Caco-2 (cell line): Measurements from ENCODE around the gene USO1. TPM values are rescaled to one million over a fixed set of nuclear protein-coding genes. Genes with fewer than 3 reads are reported as not detected.

Experiments used
- BruUV-seq: library from RNA; stranded (reverse); fragments of 400-500 nt; replicated peaks from 2 replicates; lab custom pipeline; 2021; lab: Mats Ljungman, UMichigan
- CTCF ChIA-PET: fragments of 300-600 bp; sonication (Branson Sonifier 250); formaldehyde crosslinking; loops from one replicate; lab custom pipeline; 2022; ENCODE audit warnings: antibody characterized with exemption; lab: Charles Lee
- POLR2A ChIA-PET: fragments of 300-600 bp; sonication (Branson Sonifier 250); formaldehyde crosslinking; loops from one replicate; lab custom pipeline; 2022; ENCODE audit warnings: antibody characterized with exemption; lab: Charles Lee
- DNase-seq, 2 experiments: peaks; one replicate each; pipeline versions ENCODE4 v3.0.0 to v3.0.0-alpha.2; 2020 to 2022
- H3K27me3 ChIP-seq: replicated peaks from 2 replicates; pipeline ENCODE4 v1.6.0; 2011; ENCODE audit warnings: low read length; ENCODE audit not compliant: control insufficient read depth, insufficient read depth
- H3K36me3 ChIP-seq: 2 replicates; pipeline ENCODE4 v1.5.1; 2011; ENCODE audit warnings: low read length; ENCODE audit not compliant: control insufficient read depth, insufficient read depth
- H3K4me1 ChIP-seq: fragments of 250-450 bp; sonication (Bioruptor Pico); 2 replicates; pipeline ENCODE4 v1.5.1; 2020; ENCODE audit warnings: mild to moderate bottlenecking
- H3K4me3 ChIP-seq: 2 replicates; pipeline ENCODE4 v1.5.1; 2011; ENCODE audit warnings: low read depth, mild to moderate bottlenecking, control low read depth, low read length
- H3K9me3 ChIP-seq: fragments of 250-450 bp; sonication (Bioruptor Pico); 2 replicates; pipeline ENCODE4 v1.5.1; 2020; ENCODE audit warnings: mild to moderate bottlenecking, moderate library complexity
- H3K27ac Mint-ChIP-seq: one replicate; pipeline ENCODE4 v1.8.0; 2022; ENCODE audit warnings: mixed read lengths; ENCODE audit not compliant: unreplicated experiment
- H3K27me3 Mint-ChIP-seq: one replicate; pipeline ENCODE4 v1.8.0; 2022; ENCODE audit warnings: mixed read lengths; ENCODE audit not compliant: insufficient read depth, unreplicated experiment
- H3K36me3 Mint-ChIP-seq: one replicate; pipeline ENCODE4 v1.8.0; 2022; ENCODE audit warnings: mild to moderate bottlenecking, mixed read lengths; ENCODE audit not compliant: insufficient read depth, unreplicated experiment
- H3K4me1 Mint-ChIP-seq: one replicate; pipeline ENCODE4 v1.8.0; 2022; ENCODE audit warnings: low read depth, mixed read lengths; ENCODE audit not compliant: unreplicated experiment
- H3K4me3 Mint-ChIP-seq: one replicate; pipeline ENCODE4 v1.8.0; 2022; ENCODE audit warnings: mild to moderate bottlenecking, moderate library complexity, mixed read lengths; ENCODE audit not compliant: unreplicated experiment
- H3K9me3 Mint-ChIP-seq: one replicate; pipeline ENCODE4 v1.8.0; 2022; ENCODE audit warnings: mixed read lengths; ENCODE audit not compliant: unreplicated experiment
- intact Hi-C: fragments of 100-400 bp; cut with micrococcal nuclease; formaldehyde crosslinking; loops from one replicate; pipeline ENCODE4 v1.10.0; 2022; ENCODE audit not compliant: unreplicated experiment
- total RNA-seq: library from RNA; stranded (reverse); gene quantifications from 2 replicates; pipeline ENCODE4 v1.2.3, GENCODE V29; 2022
- TF ChIP-seq, protein P1 (sequence below), 2 experiments: fragments of 200-600 bp in 1 of 2; IDR thresholded peaks; 1 replicate in 1 of 2; 2 replicates in 1 of 2; pipeline versions ENCODE4 v1.5.1 to v1.8.0; 2011 to 2022; ENCODE audit warnings: antibody characterized with exemption in 1 of 2, control low read depth in 1 of 2, inconsistent platforms in 1 of 2, low read depth in 1 of 2, low read length in 1 of 2, mild to moderate bottlenecking in 1 of 2, moderate library complexity in 1 of 2; ENCODE audit not compliant: insufficient read depth in 1 of 2, severe bottlenecking in 1 of 2, unreplicated experiment in 1 of 2

Gene USO1
- total RNA-seq, 1 experiment from 2014 or later, result 59.7 TPM

DNA sequence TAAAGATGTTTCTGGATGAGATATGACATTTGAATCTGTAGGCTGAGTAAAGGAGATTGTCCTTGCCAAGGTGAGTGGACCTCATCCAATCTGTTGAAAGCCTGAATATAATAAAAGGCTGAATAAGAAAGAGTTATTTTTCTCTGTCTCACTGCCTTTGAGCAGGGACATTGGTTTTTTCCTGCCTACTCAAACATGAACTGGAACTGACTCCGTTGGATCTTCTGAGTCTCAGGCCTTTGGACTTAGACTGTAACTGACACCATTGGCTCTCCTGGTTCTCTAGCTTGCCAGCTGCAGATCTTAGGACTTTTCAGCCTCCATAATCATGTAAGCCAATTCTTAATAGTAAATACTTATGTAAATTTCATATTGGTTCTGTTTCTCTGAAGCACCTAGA, 134.3 kb downstream of the USO1 start:
- no TSS peak for BruUV-seq
- no peak overlapping the region for H3K4me3 ChIP-seq
- POLR2A ChIA-PET, result no interaction called here
- no peaks in the 10 kb centered on the region for H3K27me3 ChIP-seq
- H3K27ac Mint-ChIP-seq, result no peak overlapping the region
- H3K9me3 ChIP-seq, result no peaks in the 10 kb centered on the region
- CTCF ChIA-PET, result no interaction called here
- DNase-seq, result no peak
- intact Hi-C loops, result no loop called here
- H3K36me3 Mint-ChIP-seq, result no peaks in the 10 kb centered on the region
- H3K27me3 Mint-ChIP-seq, result no peaks in the 10 kb centered on the region
- peaks cover 4% of the 10 kb centered on the region; the same call in 1 of the 2 replicates for H3K4me1 ChIP-seq
- H3K4me1 Mint-ChIP-seq, result no peaks in the 10 kb centered on the region
- no peaks in the 10 kb centered on the region for H3K9me3 Mint-ChIP-seq
- H3K36me3 ChIP-seq, result no peaks in the 10 kb centered on the region
- no peak overlapping the region for H3K4me3 Mint-ChIP-seq
- TF ChIP-seq, protein P1, sequence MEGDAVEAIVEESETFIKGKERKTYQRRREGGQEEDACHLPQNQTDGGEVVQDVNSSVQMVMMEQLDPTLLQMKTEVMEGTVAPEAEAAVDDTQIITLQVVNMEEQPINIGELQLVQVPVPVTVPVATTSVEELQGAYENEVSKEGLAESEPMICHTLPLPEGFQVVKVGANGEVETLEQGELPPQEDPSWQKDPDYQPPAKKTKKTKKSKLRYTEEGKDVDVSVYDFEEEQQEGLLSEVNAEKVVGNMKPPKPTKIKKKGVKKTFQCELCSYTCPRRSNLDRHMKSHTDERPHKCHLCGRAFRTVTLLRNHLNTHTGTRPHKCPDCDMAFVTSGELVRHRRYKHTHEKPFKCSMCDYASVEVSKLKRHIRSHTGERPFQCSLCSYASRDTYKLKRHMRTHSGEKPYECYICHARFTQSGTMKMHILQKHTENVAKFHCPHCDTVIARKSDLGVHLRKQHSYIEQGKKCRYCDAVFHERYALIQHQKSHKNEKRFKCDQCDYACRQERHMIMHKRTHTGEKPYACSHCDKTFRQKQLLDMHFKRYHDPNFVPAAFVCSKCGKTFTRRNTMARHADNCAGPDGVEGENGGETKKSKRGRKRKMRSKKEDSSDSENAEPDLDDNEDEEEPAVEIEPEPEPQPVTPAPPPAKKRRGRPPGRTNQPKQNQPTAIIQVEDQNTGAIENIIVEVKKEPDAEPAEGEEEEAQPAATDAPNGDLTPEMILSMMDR (IDR thresholded peaks at IDR 0.05; ENCODE audit: insufficient read depth in 1 of 2, low read depth in 1 of 2, low read length in 1 of 2, severe bottlenecking in 1 of 2, unreplicated experiment in 1 of 2), result no peak

DNA sequence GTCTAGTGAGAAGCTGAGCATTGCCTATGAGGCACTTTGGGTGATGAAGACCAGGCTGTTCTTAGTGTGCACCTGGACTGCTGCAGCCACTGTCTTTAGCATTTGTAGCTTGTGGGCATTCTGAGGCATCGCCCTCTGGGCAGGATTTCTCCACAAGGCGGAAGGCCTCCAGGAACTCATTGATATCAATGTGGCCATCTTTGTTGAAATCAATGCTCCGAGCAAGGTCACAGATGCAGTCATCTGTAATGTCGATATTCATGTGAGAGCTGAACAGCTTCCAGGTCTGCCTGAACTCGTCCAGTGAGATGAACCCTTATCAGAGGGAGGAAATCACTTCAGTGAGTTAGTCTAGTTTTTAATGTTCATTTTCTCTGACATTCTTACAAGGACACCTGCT, 136.2 kb downstream of the USO1 start:
- Mint-ChIP-seq H3K27me3 (no peaks in the 10 kb centered on the region), H3K36me3 (no peaks in the 10 kb centered on the region), H3K9me3 (no peaks in the 10 kb centered on the region), H3K27ac (no peak overlapping the region), H3K4me3 (no peak overlapping the region), H3K4me1 (no peaks in the 10 kb centered on the region)
- DNase-seq, result no peak
- H3K36me3 ChIP-seq, result no peaks in the 10 kb centered on the region
- intact Hi-C loops, result no loop called here
- peaks cover 4% of the 10 kb centered on the region; the same call in 1 of the 2 replicates for H3K4me1 ChIP-seq
- H3K27me3 ChIP-seq, result no peaks in the 10 kb centered on the region
- no TSS peak for BruUV-seq
- CTCF ChIA-PET, result no interaction called here
- POLR2A ChIA-PET, result no interaction called here
- no peak overlapping the region for H3K4me3 ChIP-seq
- TF ChIP-seq, protein P1 (IDR thresholded peaks at IDR 0.05; ENCODE audit: insufficient read depth in 1 of 2, low read depth in 1 of 2, low read length in 1 of 2, severe bottlenecking in 1 of 2, unreplicated experiment in 1 of 2), result no peak
- no peaks in the 10 kb centered on the region for H3K9me3 ChIP-seq

Other genes with a start within 250 kb of the USO1 start
- gene RCHY1, start 210.2 kb upstream of the USO1 start, total RNA-seq, result 38.0 and 38.2 TPM in 2 replicates
- 11.8 and 12.3 TPM in 2 replicates for gene THAP6, start 210.1 kb upstream of the USO1 start, total RNA-seq
- not detected in 2 replicates for gene ODAPH, start 168.5 kb upstream of the USO1 start, total RNA-seq
- 1.5 and 1.9 TPM in 2 replicates for gene CDKL2, start 94.0 kb upstream of the USO1 start, total RNA-seq
- gene G3BP2, start 51.2 kb upstream of the USO1 start, total RNA-seq, result 187 TPM in 2 replicates
- not detected in 2 replicates for gene PPEF2, start 177.9 kb downstream of the USO1 start, total RNA-seq
- gene NAAA, start 216.4 kb downstream of the USO1 start, total RNA-seq, result 11.2 and 11.8 TPM in 2 replicates